Adipocyte (in vitro differentiated cells): ENCODE data around the gene GRK1.

ENCODE experiments used
- DNase-seq: peaks from one replicate; pipeline ENCODE4 v3.0.0-alpha.2; 2015; ENCODE audit warnings: low read depth
- H3K27me3 ChIP-seq: replicated peaks from 2 replicates; pipeline ENCODE4 v1.7.0; 2013; ENCODE audit warnings: mild to moderate bottlenecking, low read length, moderate library complexity; ENCODE audit not compliant: control insufficient read depth, insufficient read depth
- H3K36me3 ChIP-seq: 2 replicates; pipeline ENCODE4 v1.7.0; 2013; ENCODE audit warnings: low read length, mild to moderate bottlenecking, moderate library complexity; ENCODE audit not compliant: control insufficient read depth, insufficient read depth, severe bottlenecking
- H3K4me1 ChIP-seq: 2 replicates; pipeline ENCODE4 v1.7.0; 2013; ENCODE audit warnings: mild to moderate bottlenecking, low read length, moderate library complexity; ENCODE audit not compliant: control insufficient read depth, insufficient read depth
- H3K4me3 ChIP-seq: 2 replicates; pipeline ENCODE4 v1.7.0; 2013; ENCODE audit warnings: mild to moderate bottlenecking, low read length, moderate library complexity
- H3K9ac ChIP-seq: 2 replicates; pipeline ENCODE4 v1.7.0; 2013; ENCODE audit warnings: mild to moderate bottlenecking, low read length, moderate library complexity
- H3K9me3 ChIP-seq: 2 replicates; pipeline ENCODE4 v1.7.0; 2013; ENCODE audit warnings: mild to moderate bottlenecking, low read length, moderate library complexity; ENCODE audit not compliant: control insufficient read depth

Gene GRK1

DNA sequence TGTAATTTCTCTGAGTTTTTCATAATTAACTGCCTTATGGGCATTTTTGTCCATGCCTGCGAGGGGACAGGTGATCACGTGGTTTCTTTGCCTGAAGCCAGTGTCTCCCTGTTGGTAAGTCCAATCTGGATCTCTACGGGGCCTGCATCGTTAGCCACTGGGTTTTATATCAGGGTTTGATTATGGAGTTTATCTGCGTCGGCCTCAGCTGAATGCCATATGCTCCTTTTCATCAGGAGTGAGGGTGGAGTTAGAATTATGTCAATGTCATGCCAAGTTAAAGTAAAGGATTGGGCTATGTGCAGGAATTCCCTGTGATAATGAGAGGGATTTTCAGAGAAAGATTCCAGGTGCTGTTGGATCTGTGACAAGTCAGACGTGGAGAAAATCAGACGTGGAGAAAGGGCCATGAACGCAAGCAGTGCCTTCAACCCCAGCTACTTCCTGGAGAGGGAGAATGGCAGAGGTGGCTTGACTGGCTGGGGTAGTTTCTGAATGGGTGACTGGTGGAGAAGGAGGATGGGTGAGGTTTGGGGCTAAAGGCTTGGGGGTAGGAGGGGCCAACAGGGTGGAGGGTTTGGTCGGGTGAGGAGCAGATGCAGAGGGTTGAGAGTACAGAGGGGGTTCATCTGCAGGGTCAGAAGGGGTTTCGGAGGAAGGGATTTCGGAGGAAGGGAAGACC is 116.3 kb downstream of the GRK1 start:
- Histone ChIP-seq H3K9me3 (peaks cover 4% of the 10 kb centered on the region), H3K4me1 (no peaks in the 10 kb centered on the region), H3K36me3 (no peaks in the 10 kb centered on the region), H3K9ac (no peak overlapping the region), H3K27me3 (peaks cover 6% of the 10 kb centered on the region), H3K4me3 (no peak overlapping the region)
- no peak for DNase-seq

DNA sequence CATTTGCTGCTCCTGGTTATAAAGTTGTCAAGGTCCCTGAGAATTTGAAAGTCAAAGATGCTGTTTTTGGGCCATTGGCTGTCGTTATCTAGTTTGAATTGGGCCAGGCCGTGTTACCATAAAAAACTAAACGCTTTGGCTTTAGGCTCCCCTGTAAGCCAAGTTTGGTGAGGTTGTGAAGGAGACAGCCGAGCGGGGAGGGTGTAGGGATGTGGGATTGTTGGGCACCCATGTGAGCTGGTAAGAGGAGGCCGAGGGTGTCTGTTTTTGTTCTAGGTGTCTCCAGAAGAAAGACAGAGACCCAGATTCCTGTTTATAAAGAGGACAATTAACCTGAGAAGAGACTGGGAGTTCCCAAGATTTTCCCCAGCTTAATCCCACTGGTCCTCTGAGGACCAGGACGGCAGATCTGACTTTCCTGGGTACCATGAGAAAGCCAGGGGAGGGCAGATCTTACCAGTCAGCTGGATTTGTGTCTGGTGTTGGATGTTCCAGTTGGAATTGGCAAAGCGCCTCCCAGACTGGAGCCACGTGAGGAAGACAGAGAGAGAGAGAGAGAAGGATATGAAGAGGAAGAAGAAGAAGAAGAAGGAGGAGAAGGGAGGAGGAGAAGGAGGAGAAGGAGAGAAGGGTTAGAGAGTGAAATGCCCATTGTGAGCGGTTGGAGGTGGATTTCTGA is 117.1 kb downstream of the GRK1 start:
- peaks cover 6% of the 10 kb centered on the region for H3K27me3 ChIP-seq

GRCh38 chr13:113784645-113785024 is 117.6 kb downstream of the GRK1 start:
- Histone ChIP-seq H3K27me3 (peaks cover 9% of the 10 kb centered on the region), H3K9ac (no peak overlapping the region), H3K36me3 (no peaks in the 10 kb centered on the region), H3K4me3 (no peak overlapping the region), H3K4me1 (no peaks in the 10 kb centered on the region), H3K9me3 (peaks cover 4% of the 10 kb centered on the region)
- no peak for DNase-seq

More for the DNA sequence above, 117.1 kb downstream of the GRK1 start:
- Histone ChIP-seq H3K9me3 (peaks cover 4% of the 10 kb centered on the region), H3K4me3 (no peak overlapping the region), H3K9ac (no peak overlapping the region), H3K36me3 (no peaks in the 10 kb centered on the region), H3K4me1 (no peaks in the 10 kb centered on the region)
- no peak for DNase-seq

GRCh38 chr13:113785051-113786010 is 118.3 kb downstream of the GRK1 start:
- Histone ChIP-seq H3K27me3 (peaks cover 10% of the 10 kb centered on the region), H3K9ac (no peak overlapping the region), H3K4me3 (no peak overlapping the region), H3K9me3 (peaks cover 4% of the 10 kb centered on the region), H3K36me3 (no peaks in the 10 kb centered on the region), H3K4me1 (no peaks in the 10 kb centered on the region)
- DNase-seq: peak; percentile 40

GRCh38 chr13:113786262-113786841 is 119.3 kb downstream of the GRK1 start:
- no peaks in the 10 kb centered on the region for H3K4me1 ChIP-seq
- H3K27me3 ChIP-seq: peaks cover 17% of the 10 kb centered on the region
- peaks cover 4% of the 10 kb centered on the region for H3K9me3 ChIP-seq
- H3K9ac ChIP-seq: no peak overlapping the region
- no peaks in the 10 kb centered on the region for H3K36me3 ChIP-seq
- no peak for DNase-seq
- no peak overlapping the region for H3K4me3 ChIP-seq
